ENCODE data around the gene ZDHHC12. TPM values are rescaled to one million over a fixed set of nuclear protein-coding genes. Genes with fewer than 3 reads are reported as not detected.

The ZDHHC12 gene
- total and polyA plus RNA-seq, 2 of the 8 experiments (the other 6 are each of a cell fraction or from before 2014, with no cell fraction given): 35.0 to 93.8 TPM

- Histone ChIP-seq H4K91ac (replicated peaks; ENCODE audit: insufficient read length, low read length) (no peak overlapping the region), H2BK15ac (ENCODE audit: low read length) (no peak overlapping the region), H4K20me1 (replicated peaks in 1 of 2; ENCODE audit: control insufficient read depth in 1 of 2, insufficient read depth in 2 of 2, low read length in 2 of 2) (peaks cover 0 to 2% of the 10 kb centered on the region in 2 experiments), H3K4me3 (ENCODE audit: extremely low read depth in 1 of 4, insufficient read depth in 2 of 4, low read depth in 3 of 4, low read length in 4 of 4) (no peak overlapping the region), H2BK20ac (ENCODE audit: low read length) (no peak overlapping the region), H4K5ac (ENCODE audit: insufficient read length, low read depth, low read length) (no peak overlapping the region), H2AFZ (ENCODE audit: low read length) (no peak overlapping the region), H3K23ac (ENCODE audit: insufficient read length) (no peak overlapping the region), H3K23me2 (ENCODE audit: low read depth, low read length) (peaks cover 2% of the 10 kb centered on the region), H2BK120ac (replicated peaks; ENCODE audit: low read depth, low read length) (no peak overlapping the region), H3K18ac (ENCODE audit: extremely low read depth, low read length) (no peak overlapping the region), H3K56ac (replicated peaks; ENCODE audit: insufficient read length, low read depth, low read length) (no peak overlapping the region), H2BK12ac (ENCODE audit: low read depth, low read length) (no peak overlapping the region), H3K27me3 (replicated peaks in 1 of 4; ENCODE audit: control insufficient read depth in 3 of 4, extremely low read depth in 1 of 4, insufficient read depth in 3 of 4, low read length in 3 of 4) (no peaks in the 10 kb centered on the region), H2AK5ac (ENCODE audit: low read depth, low read length) (no peak overlapping the region), H3K4me2 (ENCODE audit: insufficient read depth in 1 of 2, low read depth in 2 of 2, low read length in 2 of 2) (no peak overlapping the region), H3K27ac (ENCODE audit: low read depth, low read length) (no peak overlapping the region), H3K9ac (replicated peaks in 1 of 4; ENCODE audit: extremely low read depth in 1 of 4, low read depth in 3 of 4, low read length in 3 of 4) (no peak overlapping the region), H3K4me1 (replicated peaks in 1 of 4; ENCODE audit: control insufficient read depth in 3 of 4, insufficient read depth in 4 of 4, low read length in 3 of 4) (peaks cover 0 to 3% (median 0%) of the 10 kb centered on the region in 4 experiments; a peak in 3 of 7 replicates), H3K79me1 (ENCODE audit: low read depth, low read length) (peaks cover 3% of the 10 kb centered on the region; the same call in 1 of the 2 replicates), H4K8ac (ENCODE audit: extremely low read depth, insufficient read depth, low read length) (no peak overlapping the region), H3K36me3 (ENCODE audit: control insufficient read depth in 2 of 4, insufficient read depth in 4 of 4, low read length in 3 of 4) (peaks cover 0 to 15% (median 12%) of the 10 kb centered on the region in 4 experiments; a peak in 5 of 8 replicates), H2BK5ac (ENCODE audit: low read depth, low read length) (no peak overlapping the region), H3K4ac (replicated peaks; ENCODE audit: insufficient read length, low read depth, low read length) (no peak overlapping the region), H3K79me2 (ENCODE audit: control insufficient read depth in 1 of 2, insufficient read depth in 2 of 2, low read length in 2 of 2) (no peaks in the 10 kb centered on the region), H3K14ac (ENCODE audit: insufficient read length) (no peak overlapping the region), H3K9me3 (ENCODE audit: insufficient read depth in 2 of 2, low read depth in 1 of 2, low read length in 1 of 2) (no peaks in the 10 kb centered on the region)
- 90% methylated on average over 4 of the region's 5 CpGs; no CpG with 5 or more reads in 1 of the 2 experiments for WGBS, 2 experiments (ENCODE audit: extremely low coverage in 1 of 2, insufficient coverage in 1 of 2, insufficient read length in 1 of 2, insufficient replicate concordance in 2 of 2, low coverage in 1 of 2, low lambda C conversion rate in 2 of 2, missing lambda C conversion rate in 1 of 2)
- POLR2A ChIA-PET (ENCODE audit: partially characterized antibody): interaction anchor here (0.6 to 46.1 kb wide), 3 partner anchors 9 to 111 kb away, joined by 4 to 1197 read pairs (median 133); partner anchors contain the start of genes DYNC2I2 and SET
- DNase-seq (ENCODE audit: low read depth in 1 of 2, low spot score in 2 of 2) (no peak), FAIRE-seq (no peak)
- CTCF ChIA-PET (ENCODE audit: partially characterized antibody): interaction anchor here (1.5 kb wide), 1 partner anchor 86 kb away, joined by 4 read pairs; no protein-coding TSS in a partner anchor
- TF ChIP-seq MAX (IDR thresholded peaks at IDR 0.05) (no peak), SP2 (IDR thresholded peaks at IDR 0.05; ENCODE audit: low read length) (no peak), ATF3 (IDR thresholded peaks at IDR 0.05; ENCODE audit: insufficient read depth, low read depth, low read length) (no peak), E2F6 (IDR thresholded peaks at IDR 0.05) (no peak), JUN (IDR thresholded peaks at IDR 0.05; ENCODE audit: low read depth, low read length) (no peak), BRCA1 (IDR thresholded peaks at IDR 0.05; ENCODE audit: low read depth, low read length) (no peak), EZH2 (IDR thresholded peaks at IDR 0.05; ENCODE audit: low read depth, low read length, severe bottlenecking) (no peak), ZNF274 (IDR thresholded peaks at IDR 0.05; ENCODE audit: borderline replicate concordance, extremely low read depth, low read length) (no peak), USF2 (IDR thresholded peaks at IDR 0.05; ENCODE audit: low read length) (no peak), YY1 (IDR thresholded peaks at IDR 0.05; ENCODE audit: low read depth, low read length) (no peak), SIN3A (conservative IDR thresholded peaks at IDR 0.05 in 1 of 2, IDR thresholded peaks at IDR 0.05 in 1 of 2; ENCODE audit: low read depth in 1 of 2, low read length in 2 of 2) (no peak)
These were observed 5.5 kb downstream of the ZDHHC12 start for GRCh38 chr9:128718475-128718874.

Data from H1 (cell line).